Measurements from ENCODE around the gene CRACR2A. TPM values are rescaled to one million over a fixed set of nuclear protein-coding genes. Genes with fewer than 3 reads are reported as not detected.

The CRACR2A gene
- polyA plus RNA-seq, 4 donors, result 1.2 to 1.6 (median 1.4) TPM

GRCh38 chr12:3727354-3727753 lies 25.6 kb downstream of the CRACR2A start:
- no peak for DNase-seq (ENCODE audit: low read depth in 4 of 4, low spot score in 3 of 4)

- DNase-seq (ENCODE audit: low read depth in 4 of 4, low spot score in 3 of 4), result no peak
Measured at GRCh38 chr12:3726456-3726855, 26.5 kb downstream of the CRACR2A start.

GRCh38 chr12:3725388-3726115 lies 27.4 kb downstream of the CRACR2A start:
- no peak for DNase-seq (ENCODE audit: low read depth in 4 of 4, low spot score in 3 of 4)

- no peak for DNase-seq (ENCODE audit: low read depth in 4 of 4, low spot score in 3 of 4)
Measured at GRCh38 chr12:3723916-3724805, 28.7 kb downstream of the CRACR2A start.

GRCh38 chr12:3722368-3722767 lies 30.5 kb downstream of the CRACR2A start:
- no peak for DNase-seq (ENCODE audit: low read depth in 4 of 4, low spot score in 3 of 4)

- no peak for DNase-seq (ENCODE audit: low read depth in 4 of 4, low spot score in 3 of 4)
Measured at GRCh38 chr12:3720772-3721171, 32.1 kb downstream of the CRACR2A start.

GRCh38 chr12:3718100-3718499 lies 34.8 kb downstream of the CRACR2A start:
- DNase-seq (ENCODE audit: low read depth in 4 of 4, low spot score in 3 of 4), result no peak

GRCh38 chr12:3717283-3717898 lies 35.5 kb downstream of the CRACR2A start:
- DNase-seq (ENCODE audit: low read depth in 4 of 4, low spot score in 3 of 4), result no peak

- DNase-seq (ENCODE audit: low read depth in 4 of 4, low spot score in 3 of 4), result no peak
Measured at GRCh38 chr12:3715999-3716398, 36.9 kb downstream of the CRACR2A start.

GRCh38 chr12:3713947-3714346 lies 39.0 kb downstream of the CRACR2A start:
- DNase-seq (ENCODE audit: low read depth in 4 of 4, low spot score in 3 of 4), result no peak

- DNase-seq (ENCODE audit: low read depth in 4 of 4, low spot score in 3 of 4), result no peak
Measured at GRCh38 chr12:3713483-3713882, 39.4 kb downstream of the CRACR2A start.

GRCh38 chr12:3712209-3712992 lies 40.5 kb downstream of the CRACR2A start:
- no peak for DNase-seq (ENCODE audit: low read depth in 4 of 4, low spot score in 3 of 4)

- no peak for DNase-seq (ENCODE audit: low read depth in 4 of 4, low spot score in 3 of 4)
Measured at GRCh38 chr12:3705354-3705675, 47.6 kb downstream of the CRACR2A start.

- no peak for DNase-seq (ENCODE audit: low read depth in 4 of 4, low spot score in 3 of 4)
Measured at GRCh38 chr12:3704512-3705353, 48.2 kb downstream of the CRACR2A start.

GRCh38 chr12:3700861-3701260 lies 52.0 kb downstream of the CRACR2A start:
- no peak for DNase-seq (ENCODE audit: low read depth in 4 of 4, low spot score in 3 of 4)

- no peak for DNase-seq (ENCODE audit: low read depth in 4 of 4, low spot score in 3 of 4)
Measured at GRCh38 chr12:3698218-3698974, 54.5 kb downstream of the CRACR2A start.

- no peak for DNase-seq (ENCODE audit: low read depth in 4 of 4, low spot score in 3 of 4)
Measured at GRCh38 chr12:3697311-3697870, 55.5 kb downstream of the CRACR2A start.

- no peak for DNase-seq (ENCODE audit: low read depth in 4 of 4, low spot score in 3 of 4)
Measured at GRCh38 chr12:3694673-3695072, 58.2 kb downstream of the CRACR2A start.

Data from right renal pelvis (tissue), 4 donors.